K562 (cell line): Measurements from ENCODE around the gene SLC25A5. TPM values are rescaled to one million over a fixed set of nuclear protein-coding genes. Genes with fewer than 3 reads are reported as not detected.

Experiments
- ATAC-seq: fragments of 200-7000 bp; cut with Tn5 transposase; 3 replicates; pipeline ENCODE4 v1.9.1; 2020; ENCODE audit warnings: moderate library complexity
- BruUV-seq: library from RNA; stranded (reverse); fragments of 400-500 nt; replicated peaks from 2 replicates; lab custom pipeline; 2021; lab: Mats Ljungman, UMichigan
- CTCF ChIA-PET: fragments of 300-600 bp; formaldehyde crosslinking; extraction: SDS; loops from one replicate; lab custom pipeline; 2021; ENCODE audit warnings: low intra/inter-chr PET ratio; lab: Yijun Ruan, JAX
- POLR2A ChIA-PET: fragments of 300-600, 350-650 bp; sonication (Branson Sonifier 250); formaldehyde crosslinking; extraction: SDS; loops from one replicate; lab custom pipeline; 2021; ENCODE audit warnings: antibody characterized with exemption, inconsistent platforms; lab: Yijun Ruan, JAX
- DNase-seq, 4 experiments: peaks; one replicate each; pipeline versions ENCODE4 v3.0.0 to v3.0.0-alpha.2; 2011 to 2018; ENCODE audit warnings: low spot score in 3 of 4, mixed read lengths in 3 of 4; ENCODE audit errors: extremely low read depth in 1 of 4
- FAIRE-seq: peaks from 2 replicates; lab custom pipeline; 2011; peaks lifted over from hg19 to GRCh38; lab: Jason Lieb, UNC
- H2AFZ ChIP-seq: 2 replicates; pipeline ENCODE4 v1.6.0; 2011; ENCODE audit warnings: low read depth, low read length, control low read depth, inconsistent platforms
- H3K27ac ChIP-seq: fragments of 200-600 bp; 3 replicates; pipeline ENCODE4 v1.8.0; 2011; ENCODE audit warnings: low read depth, mild to moderate bottlenecking, control low read depth, inconsistent platforms, low read length, moderate library complexity, mixed read lengths; ENCODE audit errors: extremely low read depth
- H3K27me3 ChIP-seq, 2 experiments: fragments of 300-600 bp in 1 of 2; 2 replicates in 1 of 2; 3 replicates in 1 of 2; pipeline versions ENCODE4 v1.6.0 to v1.8.0; 2011; ENCODE audit warnings: inconsistent platforms in 2 of 2, low read length in 2 of 2, mild to moderate bottlenecking in 1 of 2, mixed read lengths in 1 of 2, moderate library complexity in 1 of 2; ENCODE audit not compliant: control insufficient read depth in 2 of 2, insufficient read depth in 2 of 2
- H3K36me3 ChIP-seq: fragments of 300-600 bp; 3 replicates; pipeline ENCODE4 v1.8.0; 2011; ENCODE audit warnings: mild to moderate bottlenecking, low read length, inconsistent platforms; ENCODE audit not compliant: control insufficient read depth, insufficient read depth
- H3K4me1 ChIP-seq, 2 experiments: fragments of 200-600 bp in 1 of 2; replicated peaks in 1 of 2; 2 replicates in 1 of 2; 3 replicates in 1 of 2; pipeline versions ENCODE4 v1.5.1 to v1.8.0; 2011; ENCODE audit warnings: inconsistent platforms in 2 of 2, low read length in 2 of 2, mild to moderate bottlenecking in 1 of 2, mixed read lengths in 1 of 2, moderate library complexity in 1 of 2; ENCODE audit not compliant: control insufficient read depth in 2 of 2, insufficient read depth in 2 of 2
- H3K4me2 ChIP-seq: 2 replicates; pipeline ENCODE4 v1.6.1; 2011; ENCODE audit warnings: low read length, control low read depth, inconsistent platforms, mixed read lengths; ENCODE audit not compliant: insufficient read depth
- H3K4me3 ChIP-seq: fragments of 200-600 bp; sonication (generic), shearing (Covaris generic); 2 replicates; pipeline ENCODE4 v1.5.1; 2016; ENCODE audit warnings: control low read depth, inconsistent platforms
- H3K79me2 ChIP-seq: fragments of 200-600 bp; 3 replicates; pipeline ENCODE4 v1.8.0; 2011; ENCODE audit warnings: low read length, inconsistent platforms; ENCODE audit not compliant: control insufficient read depth, insufficient read depth
- H3K9ac ChIP-seq, 2 experiments: 2 replicates each; pipeline versions ENCODE4 v1.6.0 to v1.6.1; 2011; ENCODE audit warnings: low read depth in 2 of 2, low read length in 2 of 2, control low read depth in 1 of 2, inconsistent platforms in 1 of 2, mild to moderate bottlenecking in 1 of 2, mixed read lengths in 1 of 2; ENCODE audit not compliant: insufficient read depth in 1 of 2
- H3K9me1 ChIP-seq: one replicate; pipeline ENCODE4 v1.6.0; 2011; ENCODE audit warnings: inconsistent platforms, mild to moderate bottlenecking, low read length, moderate library complexity; ENCODE audit not compliant: control insufficient read depth, insufficient read depth
- H3K9me3 ChIP-seq: replicated peaks from 2 replicates; pipeline ENCODE4 v1.5.1; 2011; ENCODE audit warnings: low read depth, low read length, inconsistent platforms; ENCODE audit not compliant: control insufficient read depth, insufficient read depth
- H4K20me1 ChIP-seq: replicated peaks from 2 replicates; pipeline ENCODE4 v1.6.1; 2011; ENCODE audit warnings: low read length, inconsistent platforms, mixed read lengths; ENCODE audit not compliant: control insufficient read depth, insufficient read depth
- ARID2 ChIP-seq: fragments of 450-650 bp; IDR thresholded peaks from 2 replicates; pipeline ENCODE4 v1.6.1; 2017; ENCODE audit warnings: antibody characterized with exemption, mild to moderate bottlenecking
- PREB ChIP-seq: sonication (generic); formaldehyde crosslinking; IDR thresholded peaks from 2 replicates; pipeline ENCODE4 v1.8.1; 2023; ENCODE audit warnings: mild to moderate bottlenecking, missing genetic modification reagents
- RAD21 ChIP-seq, 2 experiments: fragments of 250-450 bp in 1 of 2; fragments of 450-650 bp in 1 of 2; sonication (Bioruptor Pico) in 1 of 2; formaldehyde crosslinking in 1 of 2; IDR thresholded peaks in 1 of 2; conservative IDR thresholded peaks in 1 of 2; 2 replicates each; pipeline versions ENCODE4 v1.4.0 to v1.8.0; 2020 to 2022; ENCODE audit warnings: mild to moderate bottlenecking in 2 of 2, moderate library complexity in 1 of 2
- RBM25 ChIP-seq: fragments of 200-400 bp; formaldehyde crosslinking; IDR thresholded peaks from 2 replicates; pipeline ENCODE4 v1.6.1; 2018; ENCODE audit warnings: low read length, low read depth, moderate library complexity; ENCODE audit not compliant: severe bottlenecking
- TAF15 ChIP-seq: fragments of 200-400 bp; formaldehyde crosslinking; IDR thresholded peaks from 2 replicates; pipeline ENCODE4 v1.6.1; 2017; ENCODE audit warnings: mild to moderate bottlenecking, low read depth, low read length, moderate library complexity
- ZNF165 ChIP-seq: fragments of 250-450 bp; sonication (Bioruptor Pico); IDR thresholded peaks from 2 replicates; pipeline ENCODE4 v1.4.0; 2020; ENCODE audit warnings: borderline replicate concordance
- ZNF232 ChIP-seq: sonication (generic); formaldehyde crosslinking; IDR thresholded peaks from 2 replicates; pipeline ENCODE4 v1.8.0; 2022; ENCODE audit warnings: mild to moderate bottlenecking, missing genetic modification reagents
- ZNF431 ChIP-seq: sonication (generic); formaldehyde crosslinking; IDR thresholded peaks from 2 replicates; pipeline ENCODE4 v1.8.0; 2022; ENCODE audit warnings: mild to moderate bottlenecking, missing genetic modification reagents
- ZNF449 ChIP-seq: fragments of 250-450 bp; sonication (Bioruptor Pico); IDR thresholded peaks from 2 replicates; pipeline ENCODE4 v1.8.0; 2022; ENCODE audit warnings: moderate library complexity, mild to moderate bottlenecking, inconsistent platforms
- WGBS: fragments of 100-300 bp; shearing (Covaris generic); methylation state at CpG from one replicate; pipeline ENCODE4 v1.1.6; 2016; ENCODE audit warnings: low coverage, mixed read lengths; ENCODE audit not compliant: insufficient coverage; ENCODE audit errors: missing lambda C conversion rate; 5-methylcytosine and 5-hydroxymethylcytosine counted together
- in situ Hi-C: fragments of 300-500 bp; cut with MboI; formaldehyde crosslinking; loops from 4 replicates; pipeline ENCODE4 v1.15.0; 2018; ENCODE audit warnings: inconsistent platforms, mixed read lengths
- intact Hi-C: fragments of 100-400 bp; cut with micrococcal nuclease; formaldehyde crosslinking; loops from 2 replicates; pipeline ENCODE4 v1.14.2; 2022
- polyA plus RNA-seq, 8 experiments: library from polyadenylated mRNA; depleted of rRNA in 4 of 8; stranded (reverse) in 5 of 8; unstranded in 3 of 8; fragments of >200 nt; fragmentation: Nextera tagmentation in 2 of 8; fragmentation: Illumina TruSeq in 1 of 8; extraction: Ambion mirVana in 2 of 8; extraction: Trizol in 1 of 8; gene quantifications; 2 replicates each; pipeline versions ENCODE4 v1.2.1 to v1.2.3, GENCODE V29; 2011 to 2014; ENCODE audit warnings: inconsistent platforms in 1 of 8, missing spikeins in 1 of 8
- total RNA-seq, 7 experiments: library from RNA; depleted of rRNA in 6 of 7; stranded (reverse); fragments of >200 nt in 6 of 7; fragmentation: Illumina TruSeq in 2 of 7; extraction: Trizol in 2 of 7; gene quantifications; 2 replicates each; pipeline versions ENCODE4 v1.2.1 to v1.2.3, GENCODE V29; 2011 to 2021; ENCODE audit warnings: low replicate concordance in 1 of 7

SLC25A5 gene
- total and polyA plus RNA-seq, 9 of the 15 experiments (the other 6 are each of a cell fraction or from before 2014, with no cell fraction given), result 470 to 5,247 (median 596) TPM

GRCh38 chrX:119489212-119490074, 21.2 kb downstream of the SLC25A5 start:
- Histone ChIP-seq H3K27me3 (no peaks in the 10 kb centered on the region), H3K9ac (no peak overlapping the region), H3K4me1 (no peaks in the 10 kb centered on the region; a peak in 1 of 5 replicates), H3K4me2 (no peak overlapping the region), H3K36me3 (no peaks in the 10 kb centered on the region), H3K27ac (no peak overlapping the region), H3K9me1 (no peaks in the 10 kb centered on the region), H3K4me3 (no peak overlapping the region), H4K20me1 (no peaks in the 10 kb centered on the region), H3K9me3 (no peaks in the 10 kb centered on the region), H3K79me2 (no peaks in the 10 kb centered on the region), H2AFZ (no peak overlapping the region)
- no TSS peak for BruUV-seq
- ChIA-PET CTCF (interaction anchor here (0.6 to 1.5 kb wide), 4 partner anchors 11 to 291 kb away, joined by 3 to 5 read pairs (median 4); no protein-coding TSS in a partner anchor), POLR2A (interaction anchor here (0.7 kb wide), 1 partner anchor 302 kb away, joined by 3 read pairs; the partner anchor contains the start of gene RPL39)
- TF ChIP-seq RBM25, result peak; percentile 65
- TF ChIP-seq PREB (CRISPR knock-in tag), result no peak
- no peak for TF ChIP-seq ZNF449 (CRISPR knock-in tag)
- TF ChIP-seq ZNF431 (CRISPR knock-in tag), result no peak
- no peak for TF ChIP-seq ZNF232
- no peak for TF ChIP-seq ARID2
- no peak for TF ChIP-seq ZNF165 (CRISPR knock-in tag)
- no peak for TF ChIP-seq TAF15
- no peak for TF ChIP-seq RAD21 (CRISPR knock-in tag; conservative IDR thresholded peaks at IDR 0.05 in 1 of 2, IDR thresholded peaks at IDR 0.05 in 1 of 2)
- FAIRE-seq (no peak), DNase-seq (no peak), ATAC-seq (no peak)
- intact Hi-C loops (no loop called here), in situ Hi-C loops (no loop called here)
- 35% methylated on average over 12 of the region's 13 CpGs for WGBS
